Measurements from ENCODE around the gene IMMT. TPM values are rescaled to one million over a fixed set of nuclear protein-coding genes. Genes with fewer than 3 reads are reported as not detected.
A peak's percentile ranks its signal among the peaks of the same experiment; 100 is the strongest.

Gene IMMT
- total RNA-seq, 1 experiment from 2014 or later, result 112 TPM

- Histone ChIP-seq H3K4me1 (ENCODE audit: insufficient read depth, low read length) (no peaks in the 10 kb centered on the region), H3K4ac (ENCODE audit: low read depth, low read length) (no peak overlapping the region), H4K8ac (replicated peaks; ENCODE audit: insufficient read length, low read depth, low read length) (no peak overlapping the region), H2BK12ac (ENCODE audit: insufficient read length, low read depth, low read length) (no peak overlapping the region), H3K79me2 (ENCODE audit: insufficient read depth, low read length) (no peaks in the 10 kb centered on the region), H3K23ac (ENCODE audit: insufficient read length, low read depth, low read length) (no peak overlapping the region), H3K27ac (ENCODE audit: insufficient read length, low read depth, low read length) (no peak overlapping the region), H3K4me2 (ENCODE audit: insufficient read depth, insufficient read length, low read length) (no peak overlapping the region), H3K9ac (ENCODE audit: extremely low read depth, insufficient read length, low read length) (no peak overlapping the region), H4K91ac (ENCODE audit: insufficient read length, low read depth, low read length) (no peak overlapping the region), H3K79me1 (ENCODE audit: insufficient read depth, low read depth, low read length, poor library complexity, severe bottlenecking) (no peaks in the 10 kb centered on the region), H2BK120ac (ENCODE audit: low read depth, low read length, poor library complexity, severe bottlenecking) (no peak overlapping the region), H3K9me3 (ENCODE audit: control insufficient read depth, low read depth, low read length) (no peaks in the 10 kb centered on the region), H3K14ac (ENCODE audit: insufficient read depth, low read length) (no peak overlapping the region), H3T11ph (ENCODE audit: low read length) (no peak overlapping the region), H2BK20ac (ENCODE audit: low read depth, low read length, poor library complexity, severe bottlenecking) (no peak overlapping the region), H4K5ac (ENCODE audit: insufficient read length, low read depth, low read length) (no peak overlapping the region), H2AK5ac (ENCODE audit: insufficient read length, low read length) (no peak overlapping the region), H3K27me3 (ENCODE audit: insufficient read depth, low read length) (no peaks in the 10 kb centered on the region), H3K18ac (ENCODE audit: insufficient read length, low read depth, low read length) (no peak overlapping the region), H3K23me2 (ENCODE audit: insufficient read length, low read depth, low read length, poor library complexity, severe bottlenecking) (no peaks in the 10 kb centered on the region), H3K56ac (ENCODE audit: insufficient read length, low read depth, low read length) (no peak overlapping the region), H2BK15ac (ENCODE audit: low read depth, low read length) (no peak overlapping the region), H2BK5ac (ENCODE audit: insufficient read length, low read length) (no peak overlapping the region), H2AFZ (ENCODE audit: low read length) (no peak overlapping the region), H4K20me1 (ENCODE audit: control insufficient read depth, insufficient read depth, insufficient read length) (no peaks in the 10 kb centered on the region)
- Mint-ChIP-seq H3K27ac (0 out of 7 replicates have a peak overlapping the region, but pooled peaks of 2 of the 3 experiments have one; percentile 14 to 63), H3K27me3 (ENCODE audit: low read depth) (no peaks in the 10 kb centered on the region; the same call in 1 of the 2 replicates), H3K4me1 (peaks cover 3 to 4% of the 10 kb centered on the region in 2 experiments; a peak in 1 of 4 replicates), H3K4me3 (no peak overlapping the region), H3K36me3 (ENCODE audit: insufficient read depth in 1 of 3, low read depth in 3 of 3) (peaks cover 26 to 90% (median 49%) of the 10 kb centered on the region in 3 experiments), H3K9me3 (no peaks in the 10 kb centered on the region)
- DNase-seq, result no peak
- WGBS (ENCODE audit: extremely low coverage, insufficient read length, low lambda C conversion rate), result no CpG with 5 or more reads among the region's 3 CpGs
- no peak for TF ChIP-seq CTCF (conservative IDR thresholded peaks at IDR 0.05)
Observed at GRCh38 chr2:86142436-86143257, 52.6 kb downstream of the IMMT start.

Measured in H9 (cell line).